Trophoblast cell (in vitro differentiated cells and primary cell): ENCODE measurements around the gene SLC35B2.

Experiments
- DNase-seq, 2 donors: peaks; one replicate each; pipeline ENCODE4 v3.0.0-alpha.2; 2016
- H2AFZ ChIP-seq: 2 replicates; pipeline ENCODE4 v1.6.1; 2013; ENCODE audit warnings: low read length, moderate library complexity, mild to moderate bottlenecking; ENCODE audit not compliant: insufficient read depth, poor library complexity
- H2AK5ac ChIP-seq: 2 replicates; pipeline ENCODE4 v1.6.1; 2013; ENCODE audit warnings: mild to moderate bottlenecking, low read length
- H2BK120ac ChIP-seq: 2 replicates; pipeline ENCODE4 v1.6.1; 2013; ENCODE audit warnings: low read length, mild to moderate bottlenecking, moderate library complexity; ENCODE audit not compliant: insufficient read depth, poor library complexity
- H2BK12ac ChIP-seq: 2 replicates; pipeline ENCODE4 v1.6.1; 2013; ENCODE audit warnings: mild to moderate bottlenecking, low read length, moderate library complexity
- H2BK5ac ChIP-seq: 2 replicates; pipeline ENCODE4 v1.6.1; 2013; ENCODE audit warnings: low read length, low read depth, moderate library complexity, mild to moderate bottlenecking; ENCODE audit not compliant: poor library complexity
- H3K14ac ChIP-seq: 2 replicates; pipeline ENCODE4 v1.6.1; 2013; ENCODE audit warnings: mild to moderate bottlenecking, low read length
- H3K18ac ChIP-seq: 2 replicates; pipeline ENCODE4 v1.6.1; 2013; ENCODE audit warnings: mild to moderate bottlenecking, low read length
- H3K23ac ChIP-seq: 2 replicates; pipeline ENCODE4 v1.6.1; 2013; ENCODE audit warnings: low read length
- H3K27ac ChIP-seq: 2 replicates; pipeline ENCODE4 v1.5.1; 2013; ENCODE audit warnings: low read depth, mild to moderate bottlenecking, inconsistent platforms, low read length, moderate library complexity
- H3K27me3 ChIP-seq: 2 replicates; pipeline ENCODE4 v1.6.1; 2013; ENCODE audit warnings: inconsistent platforms, mild to moderate bottlenecking, low read length, moderate library complexity; ENCODE audit not compliant: insufficient read depth
- H3K36me3 ChIP-seq, 2 experiments: 1 replicate in 1 of 2; 2 replicates in 1 of 2; pipeline ENCODE4 v1.6.1; 2013; ENCODE audit warnings: low read length in 2 of 2, mild to moderate bottlenecking in 2 of 2, moderate library complexity in 1 of 2; ENCODE audit not compliant: insufficient read depth in 2 of 2, control insufficient read depth in 1 of 2
- H3K4ac ChIP-seq: 2 replicates; pipeline ENCODE4 v1.6.1; 2013; ENCODE audit warnings: low read depth, mild to moderate bottlenecking, low read length, moderate library complexity
- H3K4me1 ChIP-seq, 2 experiments: 1 replicate in 1 of 2; 2 replicates in 1 of 2; pipeline ENCODE4 v1.6.1; 2013; ENCODE audit warnings: low read length in 2 of 2, mild to moderate bottlenecking in 2 of 2, moderate library complexity in 1 of 2; ENCODE audit not compliant: insufficient read depth in 2 of 2, control insufficient read depth in 1 of 2
- H3K4me2 ChIP-seq: 2 replicates; pipeline ENCODE4 v1.6.1; 2013; ENCODE audit warnings: inconsistent platforms, mild to moderate bottlenecking, low read length, moderate library complexity
- H3K4me3 ChIP-seq: 2 replicates; pipeline ENCODE4 v1.5.1; 2013; ENCODE audit warnings: mild to moderate bottlenecking, low read depth, low read length, inconsistent platforms
- H3K79me1 ChIP-seq: one replicate; pipeline ENCODE4 v1.6.1; 2013; ENCODE audit warnings: low read length
- H3K79me2 ChIP-seq: 2 replicates; pipeline ENCODE4 v1.6.1; 2013; ENCODE audit warnings: low read length, mild to moderate bottlenecking; ENCODE audit not compliant: control insufficient read depth, insufficient read depth, poor library complexity
- H3K9ac ChIP-seq: 2 replicates; pipeline ENCODE4 v1.6.1; 2013; ENCODE audit warnings: mild to moderate bottlenecking, low read length
- H3K9me3 ChIP-seq: 2 replicates; pipeline ENCODE4 v1.6.1; 2013; ENCODE audit warnings: low read depth, mild to moderate bottlenecking, control low read depth, inconsistent platforms, low read length; ENCODE audit not compliant: insufficient read depth
- H4K12ac ChIP-seq: 2 replicates; pipeline ENCODE4 v1.6.1; 2013; ENCODE audit warnings: low read depth, mild to moderate bottlenecking, low read length, moderate library complexity
- H4K8ac ChIP-seq: 2 replicates; pipeline ENCODE4 v1.6.1; 2013; ENCODE audit warnings: low read depth, mild to moderate bottlenecking, low read length, moderate library complexity
- H4K91ac ChIP-seq: one replicate; pipeline ENCODE4 v1.6.1; 2013; ENCODE audit warnings: low read depth, mild to moderate bottlenecking, low read length, moderate library complexity
- WGBS: extraction: QIAGEN DNeasy Blood & Tissue Kit; methylation state at CpG from one replicate; pipeline ENCODE4 v1.1.7; 2013; ENCODE audit warnings: missing lambda C conversion rate; ENCODE audit not compliant: insufficient read length, insufficient coverage; ENCODE audit errors: extremely low coverage; 5-methylcytosine and 5-hydroxymethylcytosine counted together

The SLC35B2 gene

DNA sequence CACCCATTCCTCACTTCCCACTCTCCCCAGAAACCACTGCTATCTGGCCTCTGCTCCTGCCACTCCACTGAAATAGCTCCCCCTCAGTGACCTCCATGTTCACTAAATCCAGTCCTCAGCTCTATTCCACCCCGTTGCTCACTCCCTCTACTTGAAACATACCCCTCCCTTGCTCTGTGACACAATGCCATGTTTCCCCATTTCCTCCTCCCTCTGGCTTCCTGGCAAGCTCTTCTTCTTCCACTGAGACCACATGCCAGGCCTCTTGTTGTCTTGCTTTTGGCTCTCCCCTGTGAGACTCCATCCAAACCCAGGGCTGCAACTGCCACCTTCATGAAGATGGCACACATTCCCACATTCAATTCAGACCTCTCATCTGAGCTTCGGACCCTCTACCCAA, 26.8 kb upstream of the SLC35B2 start:
- Histone ChIP-seq H3K79me1 (no peaks in the 10 kb centered on the region), H4K8ac (no peak overlapping the region), H3K9me3 (peaks cover 7% of the 10 kb centered on the region), H3K18ac (no peak overlapping the region), H3K4me1 (no peaks in the 10 kb centered on the region), H3K27me3 (no peaks in the 10 kb centered on the region), H4K12ac (no peak overlapping the region), H2BK12ac (no peak overlapping the region), H2AK5ac (no peak overlapping the region), H3K4ac (no peak overlapping the region), H4K91ac (no peak overlapping the region), H2BK5ac (no peak overlapping the region), H3K23ac (peak overlapping the region; percentile 21), H3K4me2 (no peak overlapping the region), H3K36me3 (no peaks in the 10 kb centered on the region), H3K79me2 (no peaks in the 10 kb centered on the region), H3K4me3 (no peak overlapping the region), H3K14ac (no peak overlapping the region), H3K9ac (no peak overlapping the region), H3K27ac (no peak overlapping the region), H2AFZ (no peak overlapping the region), H2BK120ac (no peak overlapping the region)
- no CpG with 5 or more reads among the region's 2 CpGs for WGBS
- no peak for DNase-seq

DNA sequence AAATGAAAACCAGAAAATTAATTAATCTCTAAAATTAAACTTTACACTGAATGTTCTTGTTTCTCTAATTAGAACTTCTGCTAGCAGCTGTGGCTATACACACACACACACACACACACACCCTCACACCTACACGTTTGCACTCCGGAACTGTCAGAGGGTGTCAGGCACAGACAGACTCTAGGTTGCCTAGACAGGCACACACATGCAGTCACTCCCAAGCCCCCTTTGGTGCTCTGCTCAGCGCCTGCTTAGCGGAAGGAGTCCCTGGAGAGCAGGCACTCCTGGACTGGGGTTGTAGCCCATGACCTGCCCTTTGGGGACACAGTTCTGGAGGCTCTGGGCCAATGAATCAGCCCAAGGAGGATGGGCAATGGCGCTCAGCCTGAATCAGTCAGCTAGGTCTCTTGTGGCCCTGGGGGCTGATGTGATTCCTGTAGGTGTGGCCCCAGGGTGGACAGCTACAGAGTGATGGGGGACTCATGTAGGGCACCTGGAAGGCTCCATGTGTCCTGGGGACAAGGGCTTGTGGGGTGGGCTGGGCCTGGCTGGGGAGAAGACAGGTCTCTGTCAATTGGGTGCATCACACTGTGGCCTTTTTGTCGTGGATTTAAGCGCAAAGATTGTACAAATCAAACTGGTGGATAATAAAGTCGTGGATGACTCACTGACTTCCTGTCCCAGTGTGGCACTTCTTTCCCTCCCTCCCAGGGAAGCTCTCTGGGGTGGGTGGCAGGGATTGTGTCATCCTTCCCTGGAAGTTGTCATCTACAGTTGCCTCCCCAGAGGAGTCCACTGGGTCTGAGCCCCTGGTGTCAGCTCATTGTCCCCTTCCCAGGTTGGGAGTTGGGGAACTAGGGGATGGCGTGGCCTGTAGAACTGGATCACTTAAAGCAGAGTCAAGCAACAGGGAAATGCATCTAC, 21.7 kb upstream of the SLC35B2 start:
- Histone ChIP-seq H4K91ac (no peak overlapping the region), H3K9me3 (peaks cover 7% of the 10 kb centered on the region), H3K4me3 (no peak overlapping the region), H3K18ac (no peak overlapping the region), H3K14ac (no peak overlapping the region), H3K9ac (no peak overlapping the region), H4K8ac (no peak overlapping the region), H2BK120ac (no peak overlapping the region), H3K36me3 (no peaks in the 10 kb centered on the region), H3K23ac (no peak overlapping the region), H3K27ac (no peak overlapping the region), H3K27me3 (no peaks in the 10 kb centered on the region), H3K4me1 (no peaks in the 10 kb centered on the region), H3K79me1 (no peaks in the 10 kb centered on the region), H2AK5ac (no peak overlapping the region), H2BK12ac (no peak overlapping the region), H2BK5ac (no peak overlapping the region), H3K4ac (no peak overlapping the region), H2AFZ (no peak overlapping the region), H3K4me2 (no peak overlapping the region), H3K79me2 (no peaks in the 10 kb centered on the region), H4K12ac (no peak overlapping the region)
- no peak for DNase-seq
- no CpG with 5 or more reads among the region's 9 CpGs for WGBS

DNA sequence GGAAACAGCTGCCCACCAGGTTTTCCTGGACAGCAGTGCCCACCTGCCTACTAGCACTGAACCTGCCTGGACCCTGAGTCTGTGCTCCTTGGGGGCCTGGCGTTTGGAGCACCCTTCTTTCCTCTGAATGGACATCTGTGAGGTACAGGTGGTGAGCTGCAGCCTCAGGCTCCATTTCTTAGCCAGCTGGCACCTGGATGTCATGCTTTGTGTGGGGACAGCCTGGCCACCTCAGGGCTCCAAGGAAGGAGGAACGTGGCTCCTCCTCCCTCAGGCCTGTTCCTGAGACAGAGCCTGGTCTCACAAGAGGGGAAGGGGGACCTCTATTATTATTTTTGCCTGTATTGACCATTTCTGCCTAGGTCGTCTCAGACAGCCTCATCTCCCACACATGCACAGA, 21.0 kb upstream of the SLC35B2 start:
- Histone ChIP-seq H3K23ac (no peak overlapping the region), H4K8ac (no peak overlapping the region), H2AK5ac (no peak overlapping the region), H3K4me1 (no peaks in the 10 kb centered on the region), H4K91ac (no peak overlapping the region), H3K27me3 (no peaks in the 10 kb centered on the region), H2BK5ac (no peak overlapping the region), H3K18ac (no peak overlapping the region), H3K27ac (no peak overlapping the region), H3K9ac (no peak overlapping the region), H3K4ac (no peak overlapping the region), H3K9me3 (peaks cover 7% of the 10 kb centered on the region), H2BK120ac (no peak overlapping the region), H3K36me3 (no peaks in the 10 kb centered on the region), H2AFZ (no peak overlapping the region), H2BK12ac (no peak overlapping the region), H3K79me1 (no peaks in the 10 kb centered on the region), H4K12ac (no peak overlapping the region), H3K14ac (no peak overlapping the region), H3K4me3 (no peak overlapping the region), H3K4me2 (no peak overlapping the region), H3K79me2 (no peaks in the 10 kb centered on the region)
- WGBS: no CpG with 5 or more reads among the region's 3 CpGs
- no peak for DNase-seq

DNA sequence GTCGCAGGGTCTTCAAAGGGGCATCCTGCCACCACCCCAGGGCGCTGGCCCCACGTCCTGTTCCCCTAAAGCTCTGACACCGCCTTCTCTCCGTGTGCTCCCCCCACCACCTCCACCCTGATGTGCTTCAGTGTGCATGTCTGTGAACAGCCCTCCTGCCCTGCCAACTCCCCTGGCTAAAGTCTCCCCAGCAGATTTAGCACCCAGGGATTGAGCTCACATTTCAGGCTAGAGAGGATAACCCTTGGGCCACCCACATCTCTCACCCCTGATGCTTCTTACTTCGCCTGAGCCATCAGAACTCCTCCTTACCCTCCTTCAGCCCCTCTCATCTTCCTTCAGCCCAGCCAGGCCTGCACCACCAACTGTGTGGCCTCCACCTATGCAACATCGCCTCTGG, 20.4 kb upstream of the SLC35B2 start:
- H3K4me1 ChIP-seq: no peaks in the 10 kb centered on the region
- WGBS: no CpG with 5 or more reads among the region's 7 CpGs

More for the DNA sequence above, 20.4 kb upstream of the SLC35B2 start:
- no peak overlapping the region for H2AK5ac ChIP-seq
- H3K27ac ChIP-seq: no peak overlapping the region
- no peak overlapping the region for H3K18ac ChIP-seq
- H2BK5ac ChIP-seq: no peak overlapping the region
- H4K12ac ChIP-seq: no peak overlapping the region
- H2AFZ ChIP-seq: no peak overlapping the region
- H3K4me3 ChIP-seq: no peak overlapping the region
- H3K4ac ChIP-seq: no peak overlapping the region
- H3K9me3 ChIP-seq: peaks cover 6% of the 10 kb centered on the region
- DNase-seq: no peak
- no peak overlapping the region for H3K14ac ChIP-seq
- H3K79me1 ChIP-seq: no peaks in the 10 kb centered on the region
- H3K79me2 ChIP-seq: no peaks in the 10 kb centered on the region
- H4K8ac ChIP-seq: no peak overlapping the region
- no peak overlapping the region for H3K9ac ChIP-seq
- H3K36me3 ChIP-seq: no peaks in the 10 kb centered on the region
- H2BK12ac ChIP-seq: no peak overlapping the region
- H3K23ac ChIP-seq: no peak overlapping the region
- H4K91ac ChIP-seq: no peak overlapping the region
- no peak overlapping the region for H2BK120ac ChIP-seq
- H3K4me2 ChIP-seq: no peak overlapping the region
- no peaks in the 10 kb centered on the region for H3K27me3 ChIP-seq
